ENCODE measurements around the gene KIRREL3. TPM values are rescaled to one million over a fixed set of nuclear protein-coding genes. Genes with fewer than 3 reads are reported as not detected.

The KIRREL3 gene
- total and polyA plus RNA-seq, 10 donors, result 0.50 to 5.4 (median 2.0) TPM

- H3K36me3 ChIP-seq, result no peaks in the 10 kb centered on the region
- H3K9me3 ChIP-seq, result no peaks in the 10 kb centered on the region
- peak overlapping the region in 4 of 8 donors; percentile 5 to 51 (median 34) for H3K27ac ChIP-seq
- peaks cover 0 to 31% (median 0%) of the 10 kb centered on the region in 7 donors for H3K27me3 ChIP-seq (replicated peaks in 1 of 7)
- H3K4me1 ChIP-seq, result peaks cover 10 to 59% (median 30%) of the 10 kb centered on the region in 6 donors
- 49 to 75% (median 66%) methylated on average over 5 of the region's 5 CpGs for WGBS, 5 donors
- no peak overlapping the region for H3K4me3 ChIP-seq
- DNase-seq, result no peak
- no peak for TF ChIP-seq POLR2A (IDR thresholded peaks at IDR 0.05)
- peak in 2 of 3 donors; percentile 23 to 30 for TF ChIP-seq POLR2AphosphoS5 (IDR thresholded peaks at IDR 0.05)
- TF ChIP-seq CTCF (IDR thresholded peaks at IDR 0.05 in 8 of 11, conservative IDR thresholded peaks at IDR 0.05 in 3 of 11), result no peak
- intact Hi-C loops (cut with DNase I; ENCODE audit: low total_unique reads), result loop anchor here (5.0 kb wide), 1 partner anchor 44 kb away; no protein-coding TSS in a partner anchor
Measured at GRCh38 chr11:126438691-126439090, 561.9 kb downstream of the KIRREL3 start.

DNA sequence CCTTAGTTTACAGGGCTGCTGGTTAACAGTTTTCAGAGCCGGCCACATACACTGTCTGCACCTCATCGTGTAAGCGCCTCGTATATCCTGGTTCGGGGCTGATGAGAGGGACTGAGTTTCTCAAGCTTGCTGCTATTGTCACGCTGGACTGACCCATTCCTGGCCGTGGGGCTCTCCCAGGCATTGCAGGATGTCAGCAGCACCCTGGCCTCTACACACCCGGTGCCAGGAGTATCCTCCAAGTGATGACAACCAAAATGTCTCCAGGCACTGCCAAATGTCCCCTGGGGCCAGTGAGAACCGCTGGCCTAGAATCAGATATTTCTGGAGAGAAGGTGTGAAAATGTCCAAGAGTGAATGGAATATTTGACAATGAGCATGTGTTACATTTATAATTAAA lies 562.3 kb downstream of the KIRREL3 start:
- H3K4me1 ChIP-seq, result peaks cover 10 to 63% (median 32%) of the 10 kb centered on the region in 6 donors
- no peaks in the 10 kb centered on the region for H3K9me3 ChIP-seq
- no peak for DNase-seq
- H3K4me3 ChIP-seq, result no peak overlapping the region
- intact Hi-C loops (cut with DNase I; ENCODE audit: low total_unique reads), result loop anchor here (5.0 kb wide), 1 partner anchor 44 kb away; no protein-coding TSS in a partner anchor
- WGBS, 5 donors, result 77 to 87% (median 78%) methylated on average over 9 of the region's 9 CpGs
- H3K27me3 ChIP-seq (replicated peaks in 1 of 7), result peaks cover 0 to 30% (median 0%) of the 10 kb centered on the region in 7 donors
- H3K27ac ChIP-seq, result peak overlapping the region in 3 of 8 donors; percentile 25 to 51 (median 33)
- no peaks in the 10 kb centered on the region for H3K36me3 ChIP-seq
- TF ChIP-seq CTCF (IDR thresholded peaks at IDR 0.05 in 8 of 11, conservative IDR thresholded peaks at IDR 0.05 in 3 of 11) (no peak), POLR2AphosphoS5 (IDR thresholded peaks at IDR 0.05) (no peak), POLR2A (IDR thresholded peaks at IDR 0.05) (no peak)

- peaks cover 10 to 68% (median 35%) of the 10 kb centered on the region in 6 donors for H3K4me1 ChIP-seq
- peak overlapping the region in 3 of 8 donors; percentile 25 to 51 (median 33) for H3K27ac ChIP-seq
- no peak for DNase-seq
- TF ChIP-seq POLR2AphosphoS5 (IDR thresholded peaks at IDR 0.05) (no peak), CTCF (IDR thresholded peaks at IDR 0.05 in 8 of 11, conservative IDR thresholded peaks at IDR 0.05 in 3 of 11) (no peak), POLR2A (IDR thresholded peaks at IDR 0.05) (no peak)
- peaks cover 0 to 24% (median 0%) of the 10 kb centered on the region in 7 donors for H3K27me3 ChIP-seq (replicated peaks in 1 of 7)
- H3K36me3 ChIP-seq, result no peaks in the 10 kb centered on the region
- intact Hi-C loops (cut with DNase I; ENCODE audit: low total_unique reads), result loop anchor here (5.0 kb wide), 1 partner anchor 45 kb away; no protein-coding TSS in a partner anchor
- H3K4me3 ChIP-seq, result no peak overlapping the region
- H3K9me3 ChIP-seq, result no peaks in the 10 kb centered on the region
- WGBS, 5 donors, result 97 to 100% (median 98%) methylated on average over 5 of the region's 5 CpGs
Measured at GRCh38 chr11:126437731-126438130, 562.8 kb downstream of the KIRREL3 start.

DNA sequence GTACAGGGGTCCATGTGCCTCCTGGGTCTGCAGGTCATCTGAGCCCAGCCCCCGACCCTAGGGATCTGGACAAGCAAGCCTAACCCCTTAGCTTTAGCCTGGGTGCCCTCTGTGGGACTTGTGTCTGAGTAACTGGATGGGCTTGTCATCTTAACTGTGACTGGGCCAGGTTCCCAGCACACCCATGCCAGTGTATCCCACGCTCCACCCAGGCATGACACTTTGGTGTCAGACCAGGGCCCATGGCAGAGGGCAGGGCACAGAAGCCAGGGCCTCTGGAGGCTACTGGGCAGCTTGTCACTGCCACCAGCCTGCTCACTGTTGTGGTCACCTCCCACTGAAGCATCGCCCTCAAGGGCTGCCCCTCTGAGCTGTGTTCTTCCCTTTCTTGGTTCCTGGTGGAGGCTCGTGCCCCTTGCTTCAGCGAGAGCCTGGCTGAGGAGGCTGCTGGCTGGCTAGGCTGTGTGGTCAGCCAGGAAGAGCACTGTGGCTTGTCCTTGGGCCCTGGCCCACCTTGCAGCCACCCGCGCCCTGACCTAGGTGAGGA lies 564.3 kb downstream of the KIRREL3 start:
- TF ChIP-seq CTCF (IDR thresholded peaks at IDR 0.05 in 8 of 11, conservative IDR thresholded peaks at IDR 0.05 in 3 of 11) (no peak), POLR2AphosphoS5 (IDR thresholded peaks at IDR 0.05) (no peak), POLR2A (IDR thresholded peaks at IDR 0.05) (no peak)
- no peak for DNase-seq
- peaks cover 13 to 80% (median 42%) of the 10 kb centered on the region in 6 donors for H3K4me1 ChIP-seq
- 74 to 94% (median 84%) methylated on average over 3 to 7 of the region's 7 CpGs for WGBS, 5 donors
- intact Hi-C loops (cut with DNase I; ENCODE audit: low total_unique reads), result loop anchor here (5.0 kb wide), 1 partner anchor 46 kb away; no protein-coding TSS in a partner anchor
- H3K9me3 ChIP-seq, result no peaks in the 10 kb centered on the region
- no peak overlapping the region for H3K4me3 ChIP-seq
- H3K27me3 ChIP-seq (replicated peaks in 1 of 7), result peaks cover 0 to 14% (median 0%) of the 10 kb centered on the region in 7 donors
- peak overlapping the region in 6 of 8 donors; percentile 4 to 84 (median 74) for H3K27ac ChIP-seq
- no peaks in the 10 kb centered on the region for H3K36me3 ChIP-seq
